Dendritic cell treated with granulocyte-macrophage colony-stimulating factor and Interleukin-4, amounts not matched to agents 40 ng/mL and 50 ng/mL, for 4 days (primary cell): Measurements from ENCODE around the gene SETBP1.
A peak's percentile ranks its signal among the peaks of the same experiment; 100 is the strongest.

ENCODE experiments used
- H3K27ac Mint-ChIP-seq: one replicate; pipeline ENCODE4 v1.8.0; 2022; ENCODE audit warnings: mild to moderate bottlenecking, mixed read lengths
- H3K27me3 Mint-ChIP-seq: one replicate; pipeline ENCODE4 v1.8.0; 2022; ENCODE audit warnings: mild to moderate bottlenecking, mixed read lengths
- H3K36me3 Mint-ChIP-seq: one replicate; pipeline ENCODE4 v1.8.0; 2022; ENCODE audit warnings: low read depth, mixed read lengths
- H3K4me1 Mint-ChIP-seq: one replicate; pipeline ENCODE4 v1.8.0; 2022; ENCODE audit warnings: low read depth, mixed read lengths
- H3K4me3 Mint-ChIP-seq: one replicate; pipeline ENCODE4 v1.8.0; 2022; ENCODE audit warnings: mild to moderate bottlenecking, moderate library complexity, mixed read lengths
- H3K9me3 Mint-ChIP-seq: one replicate; pipeline ENCODE4 v1.8.0; 2022; ENCODE audit warnings: mixed read lengths
- intact Hi-C: fragments of 100-400 bp; cut with micrococcal nuclease; formaldehyde crosslinking; loops from one replicate; pipeline ENCODE4 v1.15.0; 2022

The SETBP1 gene

GRCh38 chr18:44680273-44681075 lies at the start of gene SETBP1:
Gene SETBP1, plus strand, starts transcription at chr18:44680888. Its CDS starts 20,459 bp downstream, at chr18:44701347.
- H3K4me3 Mint-ChIP-seq: peak within 1 kb of the TSS; percentile 76
- H3K27ac Mint-ChIP-seq: peak within 1 kb of the TSS; percentile 41
- peaks cover 28% of the 10 kb centered on the region for H3K27me3 Mint-ChIP-seq
- no peaks in the 10 kb centered on the region for H3K9me3 Mint-ChIP-seq
- H3K4me1 Mint-ChIP-seq: no peaks in the 10 kb centered on the region
- intact Hi-C loops: loop anchor here (5.0 to 10.0 kb wide), 2 partner anchors 54 to 112 kb away; no protein-coding TSS in a partner anchor
- no peaks in the 10 kb centered on the region for H3K36me3 Mint-ChIP-seq

GRCh38 chr18:44632469-44633145 lies 48.1 kb upstream of the SETBP1 start:
- intact Hi-C loops: no loop called here
- H3K27me3 Mint-ChIP-seq: peaks cover 3% of the 10 kb centered on the region
- no peaks in the 10 kb centered on the region for H3K9me3 Mint-ChIP-seq
- no peak overlapping the region for H3K4me3 Mint-ChIP-seq
- no peak overlapping the region for H3K27ac Mint-ChIP-seq
- H3K36me3 Mint-ChIP-seq: no peaks in the 10 kb centered on the region
- peaks cover 21% of the 10 kb centered on the region for H3K4me1 Mint-ChIP-seq

- intact Hi-C loops: no loop called here
- no peaks in the 10 kb centered on the region for H3K36me3 Mint-ChIP-seq
- no peak overlapping the region for H3K4me3 Mint-ChIP-seq
- H3K27ac Mint-ChIP-seq: no peak overlapping the region
- peaks cover 3% of the 10 kb centered on the region for H3K27me3 Mint-ChIP-seq
- H3K9me3 Mint-ChIP-seq: no peaks in the 10 kb centered on the region
- H3K4me1 Mint-ChIP-seq: peaks cover 13% of the 10 kb centered on the region
Measured at GRCh38 chr18:44635546-44635945, 45.1 kb upstream of the SETBP1 start.

GRCh38 chr18:44636241-44636640 lies 44.4 kb upstream of the SETBP1 start:
- intact Hi-C loops: no loop called here
- Mint-ChIP-seq H3K36me3 (no peaks in the 10 kb centered on the region), H3K4me1 (peaks cover 13% of the 10 kb centered on the region), H3K27me3 (peaks cover 5% of the 10 kb centered on the region), H3K9me3 (no peaks in the 10 kb centered on the region), H3K4me3 (no peak overlapping the region), H3K27ac (no peak overlapping the region)

- Mint-ChIP-seq H3K4me3 (no peak overlapping the region), H3K36me3 (no peaks in the 10 kb centered on the region), H3K9me3 (no peaks in the 10 kb centered on the region), H3K27me3 (peaks cover 5% of the 10 kb centered on the region), H3K27ac (no peak overlapping the region), H3K4me1 (peaks cover 13% of the 10 kb centered on the region)
- intact Hi-C loops: no loop called here
Measured at GRCh38 chr18:44637210-44638033, 43.3 kb upstream of the SETBP1 start.

- Mint-ChIP-seq H3K27ac (no peak overlapping the region), H3K27me3 (peaks cover 6% of the 10 kb centered on the region), H3K4me1 (peaks cover 13% of the 10 kb centered on the region), H3K9me3 (no peaks in the 10 kb centered on the region), H3K36me3 (no peaks in the 10 kb centered on the region), H3K4me3 (no peak overlapping the region)
- intact Hi-C loops: no loop called here
Measured at GRCh38 chr18:44638034-44638540, 42.6 kb upstream of the SETBP1 start.

GRCh38 chr18:44638811-44639210 lies 41.9 kb upstream of the SETBP1 start:
- no peaks in the 10 kb centered on the region for H3K9me3 Mint-ChIP-seq
- H3K27ac Mint-ChIP-seq: no peak overlapping the region
- no peak overlapping the region for H3K4me3 Mint-ChIP-seq
- H3K36me3 Mint-ChIP-seq: no peaks in the 10 kb centered on the region
- intact Hi-C loops: no loop called here
- H3K27me3 Mint-ChIP-seq: peaks cover 4% of the 10 kb centered on the region
- peaks cover 13% of the 10 kb centered on the region for H3K4me1 Mint-ChIP-seq

GRCh38 chr18:44643004-44643403 lies 37.7 kb upstream of the SETBP1 start:
- intact Hi-C loops: no loop called here
- no peaks in the 10 kb centered on the region for H3K9me3 Mint-ChIP-seq
- no peak overlapping the region for H3K27ac Mint-ChIP-seq
- H3K36me3 Mint-ChIP-seq: no peaks in the 10 kb centered on the region
- H3K4me1 Mint-ChIP-seq: no peaks in the 10 kb centered on the region
- peaks cover 7% of the 10 kb centered on the region for H3K27me3 Mint-ChIP-seq
- no peak overlapping the region for H3K4me3 Mint-ChIP-seq

GRCh38 chr18:44651478-44651877 lies 29.2 kb upstream of the SETBP1 start:
- no peak overlapping the region for H3K4me3 Mint-ChIP-seq
- H3K36me3 Mint-ChIP-seq: no peaks in the 10 kb centered on the region
- no peaks in the 10 kb centered on the region for H3K9me3 Mint-ChIP-seq
- H3K4me1 Mint-ChIP-seq: no peaks in the 10 kb centered on the region
- intact Hi-C loops: no loop called here
- H3K27ac Mint-ChIP-seq: no peak overlapping the region
- no peaks in the 10 kb centered on the region for H3K27me3 Mint-ChIP-seq

- no peaks in the 10 kb centered on the region for H3K9me3 Mint-ChIP-seq
- intact Hi-C loops: no loop called here
Measured at GRCh38 chr18:44651918-44652572, 28.6 kb upstream of the SETBP1 start.

GRCh38 chr18:44652722-44653121 lies 28.0 kb upstream of the SETBP1 start:
- H3K4me1 Mint-ChIP-seq: no peaks in the 10 kb centered on the region
- H3K9me3 Mint-ChIP-seq: no peaks in the 10 kb centered on the region
- H3K36me3 Mint-ChIP-seq: no peaks in the 10 kb centered on the region
- intact Hi-C loops: no loop called here
- no peak overlapping the region for H3K27ac Mint-ChIP-seq
- no peak overlapping the region for H3K4me3 Mint-ChIP-seq
- no peaks in the 10 kb centered on the region for H3K27me3 Mint-ChIP-seq

More at GRCh38 chr18:44651918-44652572, 28.6 kb upstream of the SETBP1 start:
- no peaks in the 10 kb centered on the region for H3K4me1 Mint-ChIP-seq
- H3K4me3 Mint-ChIP-seq: no peak overlapping the region
- no peaks in the 10 kb centered on the region for H3K36me3 Mint-ChIP-seq
- no peak overlapping the region for H3K27ac Mint-ChIP-seq
- no peaks in the 10 kb centered on the region for H3K27me3 Mint-ChIP-seq

GRCh38 chr18:44654573-44654972 lies 26.1 kb upstream of the SETBP1 start:
- Mint-ChIP-seq H3K36me3 (no peaks in the 10 kb centered on the region), H3K27me3 (peaks cover 3% of the 10 kb centered on the region), H3K9me3 (no peaks in the 10 kb centered on the region), H3K27ac (no peak overlapping the region), H3K4me3 (no peak overlapping the region), H3K4me1 (no peaks in the 10 kb centered on the region)
- intact Hi-C loops: no loop called here

GRCh38 chr18:44655435-44655834 lies 25.3 kb upstream of the SETBP1 start:
- intact Hi-C loops: no loop called here
- H3K4me3 Mint-ChIP-seq: no peak overlapping the region
- H3K36me3 Mint-ChIP-seq: no peaks in the 10 kb centered on the region
- H3K27me3 Mint-ChIP-seq: peaks cover 3% of the 10 kb centered on the region
- H3K27ac Mint-ChIP-seq: no peak overlapping the region
- no peaks in the 10 kb centered on the region for H3K9me3 Mint-ChIP-seq
- H3K4me1 Mint-ChIP-seq: no peaks in the 10 kb centered on the region
